Fibroblast of lung (primary cell): ENCODE measurements around the gene TCTN1.

Source experiments
- CTCF ChIP-seq, 2 donors: IDR thresholded peaks in 1 of 2; conservative IDR thresholded peaks in 1 of 2; 1 replicate in 1 of 2; 2 replicates in 1 of 2; pipeline ENCODE4 v1.5.1; 2011 to 2012; ENCODE audit warnings: low read length in 2 of 2, control low read depth in 1 of 2, inconsistent platforms in 1 of 2, low read depth in 1 of 2, mild to moderate bottlenecking in 1 of 2
- EZH2 ChIP-seq: IDR thresholded peaks from 2 replicates; pipeline ENCODE4 v1.5.1; 2012; ENCODE audit warnings: low read length, control low read depth, mild to moderate bottlenecking; ENCODE audit errors: missing control alignments

DNA sequence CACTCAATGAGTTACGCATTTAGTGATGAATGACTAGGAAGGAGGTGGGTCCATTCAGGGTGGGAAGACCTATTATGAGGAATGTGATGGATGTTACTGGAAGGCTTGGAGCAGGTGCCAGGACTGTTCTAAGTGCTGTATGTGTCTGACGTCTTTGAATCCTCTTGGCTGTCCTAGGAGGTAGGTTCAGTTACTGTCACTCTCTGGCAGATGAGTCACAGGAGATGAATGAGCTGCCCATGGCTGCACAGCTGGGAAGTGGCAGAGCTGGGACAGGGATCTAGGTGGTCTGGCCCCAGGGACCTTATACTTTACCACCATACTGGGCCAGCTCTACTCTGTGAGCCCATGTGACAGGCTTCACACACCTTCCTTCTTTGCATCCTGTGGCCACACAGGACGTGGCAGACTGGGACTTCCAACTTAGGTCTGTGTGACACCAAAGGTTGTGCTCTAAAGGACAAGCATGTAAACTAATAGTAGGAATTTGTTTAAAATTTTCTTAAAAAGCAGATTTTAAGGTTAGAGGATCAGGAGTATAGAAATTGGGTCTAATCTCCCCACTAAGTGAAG, 24.0 kb downstream of the TCTN1 start:
- TF ChIP-seq CTCF (conservative IDR thresholded peaks at IDR 0.05 in 1 of 2, IDR thresholded peaks at IDR 0.05 in 1 of 2; ENCODE audit: low read depth in 1 of 2, low read length in 2 of 2) (no peak), EZH2 (no peak)
